K562 (cell line): ENCODE measurements around the gene ST3GAL3. TPM values are rescaled to one million over a fixed set of nuclear protein-coding genes. Genes with fewer than 3 reads are reported as not detected.

Experiments used
- ATAC-seq: fragments of 200-7000 bp; cut with Tn5 transposase; 3 replicates; pipeline ENCODE4 v1.9.1; 2020; ENCODE audit warnings: moderate library complexity
- BruUV-seq: library from RNA; stranded (reverse); fragments of 400-500 nt; replicated peaks from 2 replicates; lab custom pipeline; 2021; lab: Mats Ljungman, UMichigan
- CTCF ChIA-PET: fragments of 300-600 bp; formaldehyde crosslinking; extraction: SDS; loops from one replicate; lab custom pipeline; 2021; ENCODE audit warnings: low intra/inter-chr PET ratio; lab: Yijun Ruan, JAX
- POLR2A ChIA-PET: fragments of 300-600, 350-650 bp; sonication (Branson Sonifier 250); formaldehyde crosslinking; extraction: SDS; loops from one replicate; lab custom pipeline; 2021; ENCODE audit warnings: antibody characterized with exemption, inconsistent platforms; lab: Yijun Ruan, JAX
- DNase-seq, 4 experiments: peaks; one replicate each; pipeline versions ENCODE4 v3.0.0 to v3.0.0-alpha.2; 2011 to 2018; ENCODE audit warnings: low spot score in 3 of 4, mixed read lengths in 3 of 4; ENCODE audit errors: extremely low read depth in 1 of 4
- FAIRE-seq: peaks from 2 replicates; lab custom pipeline; 2011; peaks lifted over from hg19 to GRCh38; lab: Jason Lieb, UNC
- H2AFZ ChIP-seq: 2 replicates; pipeline ENCODE4 v1.6.0; 2011; ENCODE audit warnings: low read depth, low read length, control low read depth, inconsistent platforms
- H3K27ac ChIP-seq: fragments of 200-600 bp; 3 replicates; pipeline ENCODE4 v1.8.0; 2011; ENCODE audit warnings: low read depth, mild to moderate bottlenecking, control low read depth, inconsistent platforms, low read length, moderate library complexity, mixed read lengths; ENCODE audit errors: extremely low read depth
- H3K27me3 ChIP-seq, 2 experiments: fragments of 300-600 bp in 1 of 2; 2 replicates in 1 of 2; 3 replicates in 1 of 2; pipeline versions ENCODE4 v1.6.0 to v1.8.0; 2011; ENCODE audit warnings: inconsistent platforms in 2 of 2, low read length in 2 of 2, mild to moderate bottlenecking in 1 of 2, mixed read lengths in 1 of 2, moderate library complexity in 1 of 2; ENCODE audit not compliant: control insufficient read depth in 2 of 2, insufficient read depth in 2 of 2
- H3K36me3 ChIP-seq: fragments of 300-600 bp; 3 replicates; pipeline ENCODE4 v1.8.0; 2011; ENCODE audit warnings: mild to moderate bottlenecking, low read length, inconsistent platforms; ENCODE audit not compliant: control insufficient read depth, insufficient read depth
- H3K4me1 ChIP-seq, 2 experiments: fragments of 200-600 bp in 1 of 2; replicated peaks in 1 of 2; 2 replicates in 1 of 2; 3 replicates in 1 of 2; pipeline versions ENCODE4 v1.5.1 to v1.8.0; 2011; ENCODE audit warnings: inconsistent platforms in 2 of 2, low read length in 2 of 2, mild to moderate bottlenecking in 1 of 2, mixed read lengths in 1 of 2, moderate library complexity in 1 of 2; ENCODE audit not compliant: control insufficient read depth in 2 of 2, insufficient read depth in 2 of 2
- H3K4me2 ChIP-seq: 2 replicates; pipeline ENCODE4 v1.6.1; 2011; ENCODE audit warnings: low read length, control low read depth, inconsistent platforms, mixed read lengths; ENCODE audit not compliant: insufficient read depth
- H3K4me3 ChIP-seq: fragments of 200-600 bp; sonication (generic), shearing (Covaris generic); 2 replicates; pipeline ENCODE4 v1.5.1; 2016; ENCODE audit warnings: control low read depth, inconsistent platforms
- H3K79me2 ChIP-seq: fragments of 200-600 bp; 3 replicates; pipeline ENCODE4 v1.8.0; 2011; ENCODE audit warnings: low read length, inconsistent platforms; ENCODE audit not compliant: control insufficient read depth, insufficient read depth
- H3K9ac ChIP-seq, 2 experiments: 2 replicates each; pipeline versions ENCODE4 v1.6.0 to v1.6.1; 2011; ENCODE audit warnings: low read depth in 2 of 2, low read length in 2 of 2, control low read depth in 1 of 2, inconsistent platforms in 1 of 2, mild to moderate bottlenecking in 1 of 2, mixed read lengths in 1 of 2; ENCODE audit not compliant: insufficient read depth in 1 of 2
- H3K9me1 ChIP-seq: one replicate; pipeline ENCODE4 v1.6.0; 2011; ENCODE audit warnings: inconsistent platforms, mild to moderate bottlenecking, low read length, moderate library complexity; ENCODE audit not compliant: control insufficient read depth, insufficient read depth
- H3K9me3 ChIP-seq: replicated peaks from 2 replicates; pipeline ENCODE4 v1.5.1; 2011; ENCODE audit warnings: low read depth, low read length, inconsistent platforms; ENCODE audit not compliant: control insufficient read depth, insufficient read depth
- H4K20me1 ChIP-seq: replicated peaks from 2 replicates; pipeline ENCODE4 v1.6.1; 2011; ENCODE audit warnings: low read length, inconsistent platforms, mixed read lengths; ENCODE audit not compliant: control insufficient read depth, insufficient read depth
- DDX20 ChIP-seq: fragments of 450-650 bp; IDR thresholded peaks from 2 replicates; pipeline ENCODE4 v1.6.1; 2016; ENCODE audit warnings: missing genetic modification characterization, low read depth, mild to moderate bottlenecking, missing compliant biosample characterization, moderate library complexity
- EHMT2 ChIP-seq: fragments of 450-650 bp; IDR thresholded peaks from 2 replicates; pipeline ENCODE4 v1.6.1; 2018; ENCODE audit warnings: antibody characterized with exemption
- ETV5 ChIP-seq: sonication (generic); formaldehyde crosslinking; IDR thresholded peaks from 2 replicates; pipeline ENCODE4 v1.4.0; 2020; ENCODE audit warnings: low read depth, mild to moderate bottlenecking, missing genetic modification reagents
- HMG20B ChIP-seq: fragments of 250-450 bp; sonication (Bioruptor Pico); IDR thresholded peaks from 2 replicates; pipeline ENCODE4 v1.5.0; 2021; ENCODE audit warnings: mild to moderate bottlenecking
- KDM2B ChIP-seq: fragments of 250-450 bp; sonication (Bioruptor Pico); IDR thresholded peaks from 2 replicates; pipeline ENCODE4 v1.8.0; 2021; ENCODE audit warnings: mild to moderate bottlenecking, moderate library complexity
- MTF1 ChIP-seq: fragments of 250-450 bp; sonication (Bioruptor Pico); IDR thresholded peaks from 2 replicates; pipeline ENCODE4 v1.9.0; 2021; ENCODE audit warnings: moderate library complexity, mild to moderate bottlenecking, inconsistent platforms, borderline replicate concordance
- NRF1 ChIP-seq, 2 experiments: fragments of 450-650 bp; IDR thresholded peaks in 1 of 2; conservative IDR thresholded peaks in 1 of 2; 2 replicates each; pipeline ENCODE4 v1.6.1; 2014; ENCODE audit warnings: mild to moderate bottlenecking in 2 of 2
- POLR3A ChIP-seq: IDR thresholded peaks from 2 replicates; pipeline ENCODE4 v1.6.1; 2011; ENCODE audit warnings: borderline replicate concordance, mild to moderate bottlenecking, moderate library complexity; ENCODE audit not compliant: insufficient read length, insufficient read depth; ENCODE audit errors: extremely low read depth
- TBL1XR1 ChIP-seq, 2 experiments: IDR thresholded peaks; 2 replicates each; pipeline ENCODE4 v1.6.1; 2012; ENCODE audit warnings: improper control_type of control experiment in 2 of 2, low read length in 2 of 2, mild to moderate bottlenecking in 1 of 2
- ZNF77 ChIP-seq: fragments of 250-450 bp; sonication (Bioruptor Pico); IDR thresholded peaks from 2 replicates; pipeline ENCODE4 v1.5.0; 2020
- WGBS: fragments of 100-300 bp; shearing (Covaris generic); methylation state at CpG from one replicate; pipeline ENCODE4 v1.1.6; 2016; ENCODE audit warnings: low coverage, mixed read lengths; ENCODE audit not compliant: insufficient coverage; ENCODE audit errors: missing lambda C conversion rate; 5-methylcytosine and 5-hydroxymethylcytosine counted together
- in situ Hi-C: fragments of 300-500 bp; cut with MboI; formaldehyde crosslinking; loops from 4 replicates; pipeline ENCODE4 v1.15.0; 2018; ENCODE audit warnings: inconsistent platforms, mixed read lengths
- intact Hi-C: fragments of 100-400 bp; cut with micrococcal nuclease; formaldehyde crosslinking; loops from 2 replicates; pipeline ENCODE4 v1.14.2; 2022
- polyA plus RNA-seq, 8 experiments: library from polyadenylated mRNA; depleted of rRNA in 4 of 8; stranded (reverse) in 5 of 8; unstranded in 3 of 8; fragments of >200 nt; fragmentation: Nextera tagmentation in 2 of 8; fragmentation: Illumina TruSeq in 1 of 8; extraction: Ambion mirVana in 2 of 8; extraction: Trizol in 1 of 8; gene quantifications; 2 replicates each; pipeline versions ENCODE4 v1.2.1 to v1.2.3, GENCODE V29; 2011 to 2014; ENCODE audit warnings: inconsistent platforms in 1 of 8, missing spikeins in 1 of 8
- total RNA-seq, 7 experiments: library from RNA; depleted of rRNA in 6 of 7; stranded (reverse); fragments of >200 nt in 6 of 7; fragmentation: Illumina TruSeq in 2 of 7; extraction: Trizol in 2 of 7; gene quantifications; 2 replicates each; pipeline versions ENCODE4 v1.2.1 to v1.2.3, GENCODE V29; 2011 to 2021; ENCODE audit warnings: low replicate concordance in 1 of 7
- TF ChIP-seq, protein P1 (sequence below), 3 experiments: IDR thresholded peaks in 2 of 3; conservative IDR thresholded peaks in 1 of 3; 2 replicates each; pipeline ENCODE4 v1.5.1; 2011 to 2012; ENCODE audit warnings: low read length in 3 of 3, mild to moderate bottlenecking in 3 of 3, control low read depth in 2 of 3, improper control_type of control experiment in 1 of 3, inconsistent platforms in 1 of 3, low read depth in 1 of 3, mixed read lengths in 1 of 3, moderate library complexity in 1 of 3; ENCODE audit not compliant: insufficient read depth in 2 of 3
- TF ChIP-seq, protein P2 (sequence below): fragments of 200-800 bp; sonication (Bioruptor generic); IDR thresholded peaks from 2 replicates; pipeline ENCODE4 v1.6.1; 2017; ENCODE audit warnings: missing genetic modification characterization, missing compliant biosample characterization
- TF ChIP-seq, protein P3 (sequence below), 2 experiments: fragments of 150-350 bp in 1 of 2; IDR thresholded peaks; 2 replicates each; pipeline ENCODE4 v1.6.1; 2012 to 2016; ENCODE audit warnings: low read depth in 2 of 2, low read length in 2 of 2, mild to moderate bottlenecking in 1 of 2, moderate library complexity in 1 of 2
- TF ChIP-seq, protein P4 (sequence below): fragments of 250-450 bp; sonication (Bioruptor Pico); IDR thresholded peaks from 2 replicates; pipeline ENCODE4 v1.5.0; 2022; ENCODE audit warnings: mild to moderate bottlenecking

ST3GAL3 gene
- total and polyA plus RNA-seq, 9 of the 15 experiments (the other 6 are each of a cell fraction or from before 2014, with no cell fraction given) = 1.2 to 18.9 (median 11.0) TPM

DNA sequence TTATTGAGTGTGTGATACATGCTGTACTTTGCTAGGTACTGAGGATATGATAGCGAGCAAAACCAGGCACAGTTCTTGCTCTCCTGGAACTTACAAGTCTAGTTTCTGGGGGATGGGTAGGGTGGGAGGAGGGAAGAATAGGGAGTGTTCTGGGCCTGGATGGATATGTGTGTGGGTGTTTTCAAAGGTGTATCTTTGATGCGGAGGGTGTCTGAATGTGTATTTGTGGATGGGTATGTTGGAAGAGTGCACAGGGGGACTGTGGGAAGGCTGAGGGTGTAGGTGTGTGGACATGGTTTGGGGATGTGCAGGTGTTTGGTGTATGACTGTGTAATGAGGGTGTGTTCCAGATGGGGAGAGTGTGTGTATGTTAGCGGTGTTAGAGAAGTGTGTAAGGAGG lies 258.0 kb downstream of the ST3GAL3 start:
- WGBS = 64% methylated on average over 3 of the region's 3 CpGs
- no peak overlapping the region for H3K4me2 ChIP-seq
- no peak overlapping the region for H3K27ac ChIP-seq
- H3K4me1 ChIP-seq = peaks cover 0 to 13% of the 10 kb centered on the region in 2 experiments; a peak in 2 of 5 replicates
- no peaks in the 10 kb centered on the region for H3K9me3 ChIP-seq
- in situ Hi-C loops (no loop called here), intact Hi-C loops (no loop called here)
- H3K4me3 ChIP-seq = no peak overlapping the region
- peaks cover 5% of the 10 kb centered on the region for H3K79me2 ChIP-seq
- ATAC-seq (no peak), FAIRE-seq (no peak), DNase-seq (no peak)
- no peaks in the 10 kb centered on the region for H4K20me1 ChIP-seq
- no peak for TF ChIP-seq TBL1XR1 (IDR thresholded peaks at IDR 0.05; ENCODE audit: low read length in 2 of 2)
- no peak for TF ChIP-seq MTF1 (CRISPR knock-in tag)
- no peak for TF ChIP-seq ZNF77 (CRISPR knock-in tag)
- TF ChIP-seq, protein P1, sequence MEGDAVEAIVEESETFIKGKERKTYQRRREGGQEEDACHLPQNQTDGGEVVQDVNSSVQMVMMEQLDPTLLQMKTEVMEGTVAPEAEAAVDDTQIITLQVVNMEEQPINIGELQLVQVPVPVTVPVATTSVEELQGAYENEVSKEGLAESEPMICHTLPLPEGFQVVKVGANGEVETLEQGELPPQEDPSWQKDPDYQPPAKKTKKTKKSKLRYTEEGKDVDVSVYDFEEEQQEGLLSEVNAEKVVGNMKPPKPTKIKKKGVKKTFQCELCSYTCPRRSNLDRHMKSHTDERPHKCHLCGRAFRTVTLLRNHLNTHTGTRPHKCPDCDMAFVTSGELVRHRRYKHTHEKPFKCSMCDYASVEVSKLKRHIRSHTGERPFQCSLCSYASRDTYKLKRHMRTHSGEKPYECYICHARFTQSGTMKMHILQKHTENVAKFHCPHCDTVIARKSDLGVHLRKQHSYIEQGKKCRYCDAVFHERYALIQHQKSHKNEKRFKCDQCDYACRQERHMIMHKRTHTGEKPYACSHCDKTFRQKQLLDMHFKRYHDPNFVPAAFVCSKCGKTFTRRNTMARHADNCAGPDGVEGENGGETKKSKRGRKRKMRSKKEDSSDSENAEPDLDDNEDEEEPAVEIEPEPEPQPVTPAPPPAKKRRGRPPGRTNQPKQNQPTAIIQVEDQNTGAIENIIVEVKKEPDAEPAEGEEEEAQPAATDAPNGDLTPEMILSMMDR (IDR thresholded peaks at IDR 0.05 in 2 of 3, conservative IDR thresholded peaks at IDR 0.05 in 1 of 3; ENCODE audit: insufficient read depth in 2 of 3, low read depth in 1 of 3, low read length in 3 of 3) = no peak
- TF ChIP-seq NRF1 (conservative IDR thresholded peaks at IDR 0.05 in 1 of 2, IDR thresholded peaks at IDR 0.05 in 1 of 2) = no peak
- no peak for TF ChIP-seq DDX20
- TF ChIP-seq HMG20B (CRISPR knock-in tag) = no peak
- TF ChIP-seq, protein P2, sequence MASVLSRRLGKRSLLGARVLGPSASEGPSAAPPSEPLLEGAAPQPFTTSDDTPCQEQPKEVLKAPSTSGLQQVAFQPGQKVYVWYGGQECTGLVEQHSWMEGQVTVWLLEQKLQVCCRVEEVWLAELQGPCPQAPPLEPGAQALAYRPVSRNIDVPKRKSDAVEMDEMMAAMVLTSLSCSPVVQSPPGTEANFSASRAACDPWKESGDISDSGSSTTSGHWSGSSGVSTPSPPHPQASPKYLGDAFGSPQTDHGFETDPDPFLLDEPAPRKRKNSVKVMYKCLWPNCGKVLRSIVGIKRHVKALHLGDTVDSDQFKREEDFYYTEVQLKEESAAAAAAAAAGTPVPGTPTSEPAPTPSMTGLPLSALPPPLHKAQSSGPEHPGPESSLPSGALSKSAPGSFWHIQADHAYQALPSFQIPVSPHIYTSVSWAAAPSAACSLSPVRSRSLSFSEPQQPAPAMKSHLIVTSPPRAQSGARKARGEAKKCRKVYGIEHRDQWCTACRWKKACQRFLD (CRISPR knock-in tag) = no peak
- no peak for TF ChIP-seq KDM2B (CRISPR knock-in tag)
- no peak for TF ChIP-seq EHMT2
- no peak for TF ChIP-seq POLR3A
- TF ChIP-seq, protein P3, sequence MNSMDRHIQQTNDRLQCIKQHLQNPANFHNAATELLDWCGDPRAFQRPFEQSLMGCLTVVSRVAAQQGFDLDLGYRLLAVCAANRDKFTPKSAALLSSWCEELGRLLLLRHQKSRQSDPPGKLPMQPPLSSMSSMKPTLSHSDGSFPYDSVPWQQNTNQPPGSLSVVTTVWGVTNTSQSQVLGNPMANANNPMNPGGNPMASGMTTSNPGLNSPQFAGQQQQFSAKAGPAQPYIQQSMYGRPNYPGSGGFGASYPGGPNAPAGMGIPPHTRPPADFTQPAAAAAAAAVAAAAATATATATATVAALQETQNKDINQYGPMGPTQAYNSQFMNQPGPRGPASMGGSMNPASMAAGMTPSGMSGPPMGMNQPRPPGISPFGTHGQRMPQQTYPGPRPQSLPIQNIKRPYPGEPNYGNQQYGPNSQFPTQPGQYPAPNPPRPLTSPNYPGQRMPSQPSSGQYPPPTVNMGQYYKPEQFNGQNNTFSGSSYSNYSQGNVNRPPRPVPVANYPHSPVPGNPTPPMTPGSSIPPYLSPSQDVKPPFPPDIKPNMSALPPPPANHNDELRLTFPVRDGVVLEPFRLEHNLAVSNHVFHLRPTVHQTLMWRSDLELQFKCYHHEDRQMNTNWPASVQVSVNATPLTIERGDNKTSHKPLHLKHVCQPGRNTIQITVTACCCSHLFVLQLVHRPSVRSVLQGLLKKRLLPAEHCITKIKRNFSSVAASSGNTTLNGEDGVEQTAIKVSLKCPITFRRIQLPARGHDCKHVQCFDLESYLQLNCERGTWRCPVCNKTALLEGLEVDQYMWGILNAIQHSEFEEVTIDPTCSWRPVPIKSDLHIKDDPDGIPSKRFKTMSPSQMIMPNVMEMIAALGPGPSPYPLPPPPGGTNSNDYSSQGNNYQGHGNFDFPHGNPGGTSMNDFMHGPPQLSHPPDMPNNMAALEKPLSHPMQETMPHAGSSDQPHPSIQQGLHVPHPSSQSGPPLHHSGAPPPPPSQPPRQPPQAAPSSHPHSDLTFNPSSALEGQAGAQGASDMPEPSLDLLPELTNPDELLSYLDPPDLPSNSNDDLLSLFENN (IDR thresholded peaks at IDR 0.05; ENCODE audit: low read depth in 2 of 2, low read length in 2 of 2) = no peak
- TF ChIP-seq, protein P4, sequence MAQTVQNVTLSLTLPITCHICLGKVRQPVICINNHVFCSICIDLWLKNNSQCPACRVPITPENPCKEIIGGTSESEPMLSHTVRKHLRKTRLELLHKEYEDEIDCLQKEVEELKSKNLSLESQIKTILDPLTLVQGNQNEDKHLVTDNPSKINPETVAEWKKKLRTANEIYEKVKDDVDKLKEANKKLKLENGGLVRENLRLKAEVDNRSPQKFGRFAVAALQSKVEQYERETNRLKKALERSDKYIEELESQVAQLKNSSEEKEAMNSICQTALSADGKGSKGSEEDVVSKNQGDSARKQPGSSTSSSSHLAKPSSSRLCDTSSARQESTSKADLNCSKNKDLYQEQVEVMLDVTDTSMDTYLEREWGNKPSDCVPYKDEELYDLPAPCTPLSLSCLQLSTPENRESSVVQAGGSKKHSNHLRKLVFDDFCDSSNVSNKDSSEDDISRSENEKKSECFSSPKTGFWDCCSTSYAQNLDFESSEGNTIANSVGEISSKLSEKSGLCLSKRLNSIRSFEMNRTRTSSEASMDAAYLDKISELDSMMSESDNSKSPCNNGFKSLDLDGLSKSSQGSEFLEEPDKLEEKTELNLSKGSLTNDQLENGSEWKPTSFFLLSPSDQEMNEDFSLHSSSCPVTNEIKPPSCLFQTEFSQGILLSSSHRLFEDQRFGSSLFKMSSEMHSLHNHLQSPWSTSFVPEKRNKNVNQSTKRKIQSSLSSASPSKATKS (CRISPR knock-in tag) = no peak
- no peak for TF ChIP-seq ETV5
- CTCF ChIA-PET = no interaction called here
- H3K27me3 ChIP-seq = no peaks in the 10 kb centered on the region
- no TSS peak for BruUV-seq
- H3K9me1 ChIP-seq = no peaks in the 10 kb centered on the region
- H3K36me3 ChIP-seq = peaks cover 42% of the 10 kb centered on the region
- H3K9ac ChIP-seq = no peak overlapping the region
- POLR2A ChIA-PET = no interaction called here
- no peak overlapping the region for H2AFZ ChIP-seq
